Left kidney (tissue), 2 donors: Measurements from ENCODE around the gene RERE. TPM values are rescaled to one million over a fixed set of nuclear protein-coding genes. Genes with fewer than 3 reads are reported as not detected.
"Not testable (repeated sequence)": the region's sequence is repeated elsewhere in the genome, so short reads cannot be mapped to it uniquely, and the experiment has no call there.

Experiments used
- DNase-seq: peaks from one replicate; pipeline ENCODE4 v3.0.0-alpha.2; 2013
- polyA plus RNA-seq: library from polyadenylated mRNA; unstranded; fragments of 120-200 nt; gene quantifications from one replicate; pipeline ENCODE4 v1.2.1, GENCODE V29; 2013; ENCODE audit not compliant: insufficient read length

RERE gene
- polyA plus RNA-seq, 1 donor: 163 TPM

DNA sequence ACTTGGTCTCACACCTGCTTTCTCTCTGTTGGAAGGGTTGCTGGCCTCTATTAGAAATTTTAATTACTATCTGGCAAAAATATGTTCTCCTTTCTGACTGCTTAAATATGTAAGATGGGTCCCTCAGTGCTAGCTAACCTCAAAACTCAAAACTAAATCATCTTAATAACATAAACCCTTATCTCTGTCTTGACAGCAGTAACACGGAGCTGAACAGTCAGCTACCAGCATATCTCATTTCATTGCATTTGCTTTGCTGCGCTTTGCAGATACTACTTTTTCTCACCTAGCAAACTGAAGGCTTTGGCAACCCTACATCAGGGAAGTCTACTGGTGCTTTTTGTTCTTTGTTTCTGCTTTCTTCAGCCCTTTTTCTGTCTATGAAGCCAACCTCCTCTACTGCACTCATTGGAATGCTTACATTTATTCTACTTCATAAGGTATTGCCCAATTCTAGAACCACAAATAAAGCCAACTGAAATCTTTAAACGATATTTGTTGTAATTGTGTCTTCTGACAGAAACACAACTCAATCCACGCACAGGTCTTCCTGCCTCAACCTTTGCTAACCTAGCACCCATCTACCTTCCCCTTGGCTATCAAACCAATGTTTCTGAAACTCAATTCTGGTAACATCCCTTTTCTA is 95.6 kb downstream of the RERE start:
- DNase-seq: no peak

DNA sequence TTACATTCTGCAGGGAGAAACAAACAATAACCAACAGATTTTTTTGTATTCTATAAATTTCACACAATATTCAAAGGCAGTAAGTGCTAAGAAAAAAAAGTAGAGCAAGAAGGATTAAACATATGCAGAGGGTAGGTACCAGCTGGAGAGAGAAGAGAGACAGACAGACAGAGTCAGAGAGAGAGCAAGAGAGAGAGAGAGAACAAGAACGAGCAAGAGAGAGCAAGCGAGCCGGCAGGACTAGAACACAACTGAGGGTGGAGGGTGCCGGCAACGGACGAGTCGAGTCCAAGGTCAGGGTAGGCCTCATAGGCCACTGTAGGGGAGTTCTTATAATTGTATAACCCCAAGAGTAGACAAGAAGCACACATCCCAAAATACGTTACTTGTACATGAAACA is 97.1 kb downstream of the RERE start:
- no peak for DNase-seq

DNA sequence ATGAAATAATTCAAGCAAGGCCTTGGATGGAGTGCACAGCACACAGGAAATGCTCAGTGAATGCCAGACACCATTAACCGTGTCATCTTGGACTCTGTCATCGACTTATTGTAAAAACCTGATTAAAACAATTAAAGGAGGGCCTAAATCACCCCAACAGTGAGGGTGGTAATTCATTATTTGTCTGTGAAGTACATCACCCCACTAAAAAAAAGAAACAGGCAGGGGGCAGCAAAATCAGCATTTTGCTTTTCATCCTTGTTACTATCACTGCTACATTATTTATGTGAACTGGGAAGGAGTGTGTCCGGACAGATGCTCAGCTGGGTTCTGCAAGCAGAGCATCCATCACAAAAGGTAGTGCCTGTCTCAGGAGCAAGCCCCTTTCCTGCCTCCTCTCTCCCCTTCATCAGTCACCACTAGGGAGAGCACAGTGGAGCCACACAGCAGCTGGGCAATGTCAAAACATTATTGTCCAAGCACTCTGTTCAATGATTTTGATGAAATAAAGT is 98.5 kb downstream of the RERE start:
- no peak for DNase-seq

DNA sequence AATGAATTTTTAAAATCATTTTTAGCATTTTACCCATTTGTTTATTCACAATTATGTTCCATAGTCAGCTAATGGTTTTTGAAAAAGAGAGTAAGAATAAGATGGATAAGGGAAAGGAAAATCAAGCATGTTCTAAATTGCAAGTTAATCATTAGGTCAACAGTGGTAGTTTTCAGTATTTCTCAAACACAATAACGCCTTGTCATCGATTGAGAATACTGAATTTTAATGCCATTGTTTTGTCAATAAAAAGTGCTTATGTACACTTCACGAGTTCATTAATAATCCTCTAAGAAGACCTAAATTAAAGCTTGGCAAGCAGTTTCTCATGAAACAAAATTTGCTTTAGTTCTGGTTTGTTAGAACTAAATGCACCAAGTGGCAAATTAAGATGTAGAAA is 100.3 kb downstream of the RERE start:
- DNase-seq: no peak

DNA sequence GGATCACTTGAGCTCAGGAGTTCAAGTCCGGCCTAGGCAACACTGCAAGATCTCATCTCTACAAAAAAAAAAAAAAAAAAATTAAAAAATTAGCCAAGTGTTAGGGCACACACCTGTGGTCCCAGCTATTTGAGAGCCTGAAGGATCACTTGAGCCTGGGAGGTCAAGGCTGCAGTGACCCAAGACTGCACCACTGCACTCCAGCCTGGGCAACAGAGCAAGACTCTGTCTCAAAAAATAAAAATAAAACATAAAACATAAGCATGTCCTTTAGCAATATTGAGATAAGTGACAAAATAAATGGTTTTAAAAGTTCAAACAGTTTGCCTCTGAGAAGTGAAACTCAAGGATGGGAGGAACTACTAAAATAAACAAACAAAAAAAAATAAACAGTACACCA is 101.2 kb downstream of the RERE start:
- no peak for DNase-seq

DNA sequence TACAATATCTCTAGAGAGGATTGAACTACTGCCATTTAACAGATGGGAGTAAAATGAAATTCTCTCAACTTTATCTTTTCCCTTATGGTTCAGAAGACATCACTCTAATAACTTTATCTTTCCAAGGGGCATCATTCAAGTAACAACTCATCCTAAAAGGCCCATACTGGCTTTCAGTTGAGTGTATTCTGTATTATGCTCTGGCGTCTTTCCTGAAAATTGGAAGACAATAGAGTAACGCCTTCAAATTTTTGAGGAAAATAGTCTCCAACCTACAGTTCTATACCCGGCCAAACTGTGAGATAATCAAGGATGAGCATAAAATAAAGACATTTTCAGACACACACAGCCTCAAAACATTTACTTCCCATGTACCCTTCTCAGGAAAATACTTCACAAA is 103.3 kb downstream of the RERE start:
- DNase-seq: no peak

DNA sequence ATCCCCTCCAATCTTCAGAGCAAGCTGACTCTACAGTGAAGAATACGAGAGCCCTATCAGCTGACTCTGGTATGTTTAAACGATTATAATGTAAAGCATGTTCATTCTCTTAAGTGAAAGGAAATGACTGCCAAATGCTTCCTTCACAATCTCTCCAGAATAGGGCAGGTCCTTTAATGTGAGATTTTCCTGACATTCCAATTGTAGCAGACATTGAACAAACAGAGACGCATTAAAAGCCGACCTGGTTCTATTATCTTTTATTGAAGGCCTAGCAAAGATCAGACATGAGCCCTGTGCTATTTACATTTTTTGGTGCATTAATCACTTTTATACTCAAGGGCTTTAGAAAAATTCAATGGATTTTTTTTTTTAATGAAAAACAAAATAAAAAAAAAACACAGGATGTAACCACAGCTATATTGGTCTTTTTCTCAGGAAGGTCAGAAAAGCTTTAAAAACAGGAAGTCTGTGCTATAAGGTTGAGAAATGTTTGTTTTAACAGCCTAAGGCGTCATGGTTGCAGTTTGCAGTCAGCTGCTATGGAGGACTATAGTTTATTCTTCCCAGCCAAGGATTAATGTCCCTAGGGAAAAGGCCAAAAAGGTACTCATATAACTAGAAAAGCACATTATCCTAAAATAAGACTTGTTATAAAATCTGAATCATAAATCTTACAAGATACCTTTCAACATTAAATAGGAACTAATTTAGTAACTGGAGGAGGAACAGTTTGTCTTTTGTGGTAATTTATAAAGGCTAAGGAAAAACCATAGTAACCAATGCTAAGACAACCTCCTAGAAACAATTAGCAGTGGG is 104.8 kb downstream of the RERE start:
- DNase-seq: peak; percentile 73

DNA sequence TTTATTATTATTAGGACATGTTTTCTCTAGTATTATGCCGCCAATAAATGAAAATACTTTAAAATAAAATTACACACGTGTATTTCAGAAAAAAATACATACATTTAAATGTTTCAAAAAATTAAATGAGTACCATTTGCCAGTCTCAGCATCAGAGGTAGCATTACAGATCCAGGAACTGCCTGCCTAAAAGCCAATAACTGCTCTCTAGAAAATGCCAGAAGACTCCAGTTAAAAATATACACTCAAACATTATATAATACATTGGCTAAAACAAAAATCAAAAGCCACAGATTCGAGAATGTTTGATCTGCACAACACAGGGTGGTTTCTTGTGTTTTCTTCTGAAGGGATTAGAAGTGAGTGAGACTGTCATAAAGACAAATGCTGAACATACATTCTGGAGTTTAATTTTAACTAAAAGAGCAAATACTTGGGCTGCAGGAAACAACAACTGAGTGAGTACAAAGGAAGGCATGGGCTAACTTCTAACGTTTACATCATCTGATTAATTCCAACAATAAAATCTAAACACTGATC is 105.5 kb downstream of the RERE start:
- DNase-seq: no peak

DNA sequence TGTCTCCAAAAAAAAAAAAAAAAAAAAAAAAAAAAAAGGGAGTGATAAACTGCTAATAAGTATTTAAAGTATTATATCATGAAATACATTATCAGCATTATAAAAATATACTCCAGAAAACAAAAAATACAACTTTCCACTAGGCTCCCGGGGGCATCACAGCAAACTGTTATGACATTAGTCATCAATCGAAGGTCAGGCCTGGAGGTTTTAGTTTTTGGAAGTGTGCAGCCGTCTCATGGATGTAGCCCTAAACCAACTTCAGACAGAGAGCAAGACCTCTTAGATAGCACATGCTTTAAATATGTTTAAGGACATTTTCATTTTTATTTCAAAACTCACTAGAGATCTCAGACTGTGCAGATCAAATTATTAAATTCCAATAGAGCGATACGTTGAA is 106.3 kb downstream of the RERE start:
- DNase-seq: no peak

DNA sequence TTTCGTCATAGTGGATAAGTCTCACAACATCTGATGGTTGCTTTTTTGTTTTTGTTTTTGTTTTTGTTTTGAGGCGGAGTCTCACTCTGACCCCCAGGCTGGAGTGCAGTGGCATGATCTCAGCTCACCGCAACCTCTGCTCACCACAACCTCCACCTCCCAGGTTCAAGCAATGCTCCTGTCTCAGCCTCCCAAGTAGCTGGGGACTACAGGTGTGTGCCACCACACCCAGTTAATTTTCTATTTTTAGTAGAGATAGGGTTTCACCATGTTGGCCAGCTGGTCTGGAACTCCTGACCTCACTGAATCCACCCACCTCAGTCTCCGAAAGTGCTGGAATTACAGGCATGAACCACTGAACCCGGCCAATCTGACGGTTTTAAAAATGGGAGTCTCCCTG is 109.2 kb downstream of the RERE start:
- no peak for DNase-seq

DNA sequence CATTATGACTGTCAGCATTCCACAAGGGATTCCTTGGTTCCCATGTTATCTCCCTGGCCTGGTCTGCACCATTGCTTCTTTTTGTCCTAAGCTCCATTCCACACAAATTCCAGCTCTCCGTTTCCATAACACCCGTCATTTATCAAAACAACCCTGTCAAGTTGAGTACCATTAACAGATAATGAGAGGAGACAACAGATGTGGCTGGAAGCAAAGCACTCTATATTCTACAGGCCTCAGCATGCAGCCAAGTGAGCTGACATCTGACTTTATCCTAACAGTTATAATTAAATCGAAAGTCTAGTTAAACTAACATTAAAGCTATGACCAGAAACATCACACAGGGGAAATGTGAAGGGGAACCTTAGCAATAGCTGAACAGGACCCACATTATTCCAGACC is 110.4 kb downstream of the RERE start:
- peak; percentile 68 for DNase-seq

DNA sequence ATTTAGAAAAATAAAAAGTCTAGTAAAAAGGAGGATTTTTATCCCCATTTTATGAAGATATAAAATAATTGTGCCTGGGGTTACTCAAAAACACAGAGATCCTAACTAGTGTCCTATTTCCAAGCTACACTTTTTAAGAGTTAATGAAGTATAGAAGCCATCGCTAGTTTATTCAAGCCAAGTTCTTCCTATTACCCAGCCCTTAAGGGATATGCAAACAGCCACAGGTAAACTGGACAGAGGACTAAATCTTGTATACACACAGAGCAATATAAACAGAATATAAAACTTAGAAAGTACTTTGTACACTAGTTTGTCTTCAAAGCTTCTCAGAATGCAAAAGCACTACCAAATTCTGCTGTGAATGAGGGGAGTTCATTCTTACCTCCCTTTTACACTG is 111.1 kb downstream of the RERE start:
- no peak for DNase-seq

DNA sequence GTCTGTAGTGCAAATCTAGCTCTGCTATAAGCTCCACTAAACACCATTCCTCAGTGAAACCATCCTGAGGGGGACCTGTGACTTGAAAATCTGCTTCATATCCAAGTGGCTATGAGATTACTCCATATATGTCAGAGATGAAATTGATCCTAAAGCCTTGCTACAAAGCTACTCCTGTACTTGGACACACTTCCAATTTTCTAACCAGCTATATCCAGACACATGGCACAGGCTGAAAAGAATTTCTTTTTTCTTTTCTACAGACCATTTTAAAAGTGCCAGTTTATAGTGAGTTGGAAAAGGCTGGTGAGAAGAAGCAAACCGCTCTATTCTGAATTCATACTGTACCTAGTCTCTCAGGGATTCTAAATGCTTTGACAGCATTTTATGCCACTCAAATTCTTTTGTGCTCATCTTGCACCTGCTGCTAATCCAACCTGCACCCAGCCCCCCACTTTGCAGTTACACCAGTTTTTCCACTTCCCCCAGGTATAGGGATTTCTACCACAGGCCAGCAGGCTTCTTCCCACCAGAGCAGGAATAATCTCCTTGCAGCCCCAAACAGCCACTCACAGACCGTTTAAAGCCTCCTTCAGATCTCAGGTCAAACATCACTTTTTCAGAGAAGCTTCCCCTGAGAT is 112.5 kb downstream of the RERE start:
- no peak for DNase-seq

DNA sequence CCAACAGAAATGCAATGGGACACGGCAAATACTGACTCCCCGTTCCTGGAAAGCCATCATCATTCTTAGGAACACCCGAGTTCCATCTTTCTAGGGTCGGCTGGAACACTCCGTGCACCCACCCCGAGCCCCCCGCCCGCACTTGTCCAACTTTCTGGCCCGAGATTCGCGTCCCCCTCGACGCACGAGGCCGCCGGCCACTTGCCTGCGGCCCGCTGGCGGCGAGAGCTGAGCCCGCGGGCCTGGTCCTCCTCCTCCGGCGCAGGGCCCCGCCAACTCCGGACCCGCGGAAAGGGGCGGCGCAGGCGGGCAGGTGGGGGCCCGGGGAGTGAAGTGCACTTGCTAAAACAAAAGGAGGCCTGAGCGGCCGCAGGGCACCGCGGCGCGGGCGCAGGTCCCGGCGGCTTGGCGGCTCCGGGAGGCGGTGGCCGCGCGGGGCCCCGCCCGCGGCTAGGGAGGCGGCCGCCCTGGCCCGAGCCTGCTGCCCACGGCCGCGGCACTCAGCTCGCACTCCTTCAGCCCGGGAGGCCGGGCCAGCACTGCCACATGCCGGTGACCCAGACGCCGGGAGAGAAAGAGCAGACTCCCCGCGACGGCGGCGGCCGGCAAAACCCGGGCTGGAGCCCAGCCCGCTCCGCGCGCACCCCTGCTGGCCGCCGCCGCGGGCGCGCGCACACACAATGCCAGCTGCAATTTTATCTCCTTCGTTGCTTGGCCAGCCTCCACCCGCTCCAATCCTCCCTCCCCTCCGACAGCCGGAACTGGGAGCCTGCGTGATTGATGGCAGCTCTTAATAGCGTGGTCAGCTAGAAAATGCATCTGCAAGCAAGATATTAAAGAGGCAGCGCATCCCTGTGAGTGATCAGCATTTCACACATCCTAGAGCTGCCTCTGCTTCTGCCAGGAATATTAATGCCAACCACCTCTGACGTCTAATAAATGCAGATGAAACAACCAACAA is 114.3 kb downstream of the RERE start:
- peak; percentile 90 for DNase-seq

DNA sequence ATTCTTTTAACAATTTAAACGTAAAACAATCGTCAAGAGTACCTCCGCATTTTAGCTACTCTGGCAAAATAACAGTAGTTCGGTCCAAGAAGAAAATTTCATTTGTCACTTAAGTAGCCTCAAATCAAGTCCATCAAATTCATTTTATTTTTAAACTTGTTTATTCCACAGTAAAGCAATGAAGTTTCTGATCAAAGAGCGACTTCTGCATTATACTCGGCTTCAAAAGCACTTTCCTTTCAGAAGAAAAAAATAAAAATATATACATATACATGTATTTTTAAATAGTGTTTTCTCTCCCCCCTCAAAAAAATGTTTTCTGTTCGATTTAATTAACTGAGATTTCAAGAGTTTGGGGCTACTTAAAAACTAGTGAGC is 115.0 kb downstream of the RERE start:
- DNase-seq: no peak

DNA sequence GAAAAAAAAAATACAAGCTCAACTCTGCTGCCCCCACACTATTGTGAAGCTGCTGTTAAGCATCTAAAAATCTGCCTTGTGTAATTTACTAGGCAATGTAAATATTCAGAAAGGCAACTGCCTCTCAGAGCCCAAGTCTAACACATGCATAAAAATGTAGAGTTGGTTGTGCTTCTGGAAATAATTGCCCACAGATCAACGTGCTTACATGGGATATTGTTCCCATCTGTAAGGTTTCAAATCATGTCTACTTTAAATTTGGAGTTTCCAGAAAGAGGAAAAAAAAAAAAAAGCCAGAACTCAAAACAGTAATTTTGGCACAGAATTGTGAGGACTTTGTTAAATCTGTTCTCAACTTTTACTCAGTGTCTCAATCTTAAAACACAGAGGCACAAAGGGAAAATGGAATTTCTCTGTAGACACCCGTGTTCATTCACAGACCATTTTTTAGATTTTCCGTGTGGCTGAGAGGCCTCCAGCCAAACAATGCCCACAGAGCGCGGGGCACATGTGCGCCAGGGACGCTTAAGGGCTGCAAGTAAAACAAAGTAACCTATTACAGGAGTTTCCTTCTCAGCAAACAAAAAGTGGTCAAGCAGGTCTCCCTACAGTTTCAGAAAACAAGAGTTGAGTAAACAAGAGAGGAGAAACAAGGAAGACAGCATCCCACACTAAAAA is 115.5 kb downstream of the RERE start:
- DNase-seq: peak; percentile 53

DNA sequence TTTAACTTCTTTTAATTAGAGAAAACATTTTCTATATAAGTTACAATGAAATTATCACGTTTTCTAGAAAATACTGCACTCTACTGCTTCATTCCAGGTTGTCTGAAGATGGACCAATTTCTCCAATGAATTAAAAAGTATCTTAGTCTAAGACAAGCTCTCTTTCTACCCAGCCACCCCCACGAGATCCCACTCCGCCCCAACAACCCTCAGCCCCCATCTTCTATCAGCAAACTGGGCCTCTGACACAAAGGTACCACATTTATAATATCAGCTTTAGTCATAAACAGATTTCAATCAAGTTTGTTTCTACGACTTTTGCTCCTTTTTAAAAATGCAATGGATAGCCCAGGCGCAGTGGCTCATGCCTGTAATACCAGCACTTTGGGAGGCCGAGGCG is 117.8 kb downstream of the RERE start:
- DNase-seq: no peak

DNA sequence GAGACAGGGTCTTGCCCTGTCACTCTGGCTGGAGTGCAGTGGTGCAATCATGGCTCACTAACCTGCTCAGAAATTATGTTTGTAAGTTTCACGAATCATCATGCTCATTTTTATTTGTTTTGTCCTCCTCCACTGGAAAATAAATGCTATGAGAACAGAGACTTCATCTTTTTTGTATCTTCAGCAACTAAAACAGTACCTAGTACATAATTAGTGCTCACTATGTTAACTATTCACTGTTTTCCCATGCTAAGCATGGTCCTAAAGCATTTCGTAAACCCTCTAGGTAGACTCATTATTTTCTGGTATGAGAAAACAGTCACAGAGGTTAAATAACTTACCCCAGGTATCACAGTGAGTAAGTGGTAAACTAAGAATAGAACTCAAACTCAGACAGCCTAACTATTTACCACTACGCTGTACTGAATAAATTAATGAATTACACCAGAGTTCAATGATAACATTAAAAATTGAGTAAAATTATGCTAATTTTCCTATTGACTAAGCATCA is 118.4 kb downstream of the RERE start:
- no peak for DNase-seq

DNA sequence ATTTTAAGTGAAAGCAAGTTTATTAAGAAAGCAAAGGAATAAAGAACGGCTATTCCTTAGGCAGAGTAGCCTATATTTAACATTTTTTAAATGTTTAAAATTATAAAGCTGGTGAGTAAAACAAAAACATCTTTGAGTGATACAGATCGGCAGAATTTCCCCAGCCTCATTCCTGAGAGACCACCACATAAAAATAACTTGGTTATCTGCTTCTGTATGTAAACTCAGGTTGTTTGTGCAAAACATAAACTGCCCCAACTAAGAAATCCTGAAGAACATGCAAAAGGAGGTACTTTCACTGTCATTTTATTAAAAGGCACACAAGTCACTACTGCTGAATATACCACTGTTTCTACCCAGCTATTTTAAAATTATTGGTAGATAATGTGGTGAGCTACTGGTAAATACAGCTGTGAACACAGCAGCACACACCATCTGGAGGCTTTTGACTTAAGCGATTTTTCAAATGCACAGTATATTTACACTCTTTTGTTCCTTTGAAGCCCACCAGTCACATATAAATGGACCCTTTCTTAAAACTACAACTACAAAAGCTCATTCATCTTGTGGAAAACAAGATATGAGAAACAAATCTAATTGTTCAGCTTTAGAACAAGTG is 119.3 kb downstream of the RERE start:
- DNase-seq: no peak

DNA sequence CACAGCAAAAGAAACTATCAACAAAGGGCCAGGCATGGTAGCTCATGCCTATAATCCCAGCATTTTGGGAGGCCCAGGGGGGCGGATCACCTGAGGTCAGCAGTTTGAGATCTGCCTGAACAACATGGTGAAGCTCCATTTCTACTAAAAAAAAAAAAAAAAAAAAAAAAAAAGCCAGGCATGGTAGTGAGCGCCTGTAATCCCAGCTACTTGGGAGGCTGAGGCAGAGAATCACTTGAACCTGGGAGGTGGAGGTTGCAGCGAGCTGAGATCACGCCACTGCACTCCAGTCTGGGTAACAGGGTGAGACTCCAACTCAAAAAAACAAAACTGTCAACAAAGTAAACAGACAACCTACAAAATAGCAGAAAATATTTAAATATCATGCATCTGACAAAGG is 122.0 kb downstream of the RERE start:
- not testable (repeated sequence) for DNase-seq
